Bronchial epithelial cell (primary cell): ENCODE data around the gene GPRIN1. TPM values are rescaled to one million over a fixed set of nuclear protein-coding genes. Genes with fewer than 3 reads are reported as not detected.
A peak's percentile ranks its signal among the peaks of the same experiment; 100 is the strongest.

Experiments
- DNase-seq: peaks from one replicate; pipeline ENCODE4 v3.0.0-alpha.2; 2010; ENCODE audit warnings: low read depth
- FAIRE-seq: peaks from 2 replicates; lab custom pipeline; 2011; peaks lifted over from hg19 to GRCh38; lab: Jason Lieb, UNC
- H3K27me3 ChIP-seq: 2 replicates; pipeline ENCODE4 v1.5.1; 2011; ENCODE audit warnings: low read length; ENCODE audit not compliant: control insufficient read depth, insufficient read depth
- H3K36me3 ChIP-seq: 2 replicates; pipeline ENCODE4 v1.5.1; 2011; ENCODE audit warnings: low read length; ENCODE audit not compliant: control insufficient read depth, insufficient read depth
- H3K4me3 ChIP-seq: 2 replicates; pipeline ENCODE4 v1.5.1; 2011; ENCODE audit warnings: mild to moderate bottlenecking, low read depth, low read length, control low read depth
- total RNA-seq: library from RNA; depleted of rRNA; stranded (reverse); fragments of >200 nt; gene quantifications from 2 replicates; pipeline ENCODE4 v1.2.1, GENCODE V29; 2014
- TF ChIP-seq, protein P1 (sequence below): IDR thresholded peaks from 2 replicates; pipeline ENCODE4 v1.5.1; 2011; ENCODE audit warnings: mild to moderate bottlenecking, moderate library complexity, low read length, control low read depth, inconsistent platforms; ENCODE audit not compliant: insufficient read depth, severe bottlenecking

The GPRIN1 gene
- total RNA-seq, 1 donor from 2014 or later = 1.6 TPM

DNA sequence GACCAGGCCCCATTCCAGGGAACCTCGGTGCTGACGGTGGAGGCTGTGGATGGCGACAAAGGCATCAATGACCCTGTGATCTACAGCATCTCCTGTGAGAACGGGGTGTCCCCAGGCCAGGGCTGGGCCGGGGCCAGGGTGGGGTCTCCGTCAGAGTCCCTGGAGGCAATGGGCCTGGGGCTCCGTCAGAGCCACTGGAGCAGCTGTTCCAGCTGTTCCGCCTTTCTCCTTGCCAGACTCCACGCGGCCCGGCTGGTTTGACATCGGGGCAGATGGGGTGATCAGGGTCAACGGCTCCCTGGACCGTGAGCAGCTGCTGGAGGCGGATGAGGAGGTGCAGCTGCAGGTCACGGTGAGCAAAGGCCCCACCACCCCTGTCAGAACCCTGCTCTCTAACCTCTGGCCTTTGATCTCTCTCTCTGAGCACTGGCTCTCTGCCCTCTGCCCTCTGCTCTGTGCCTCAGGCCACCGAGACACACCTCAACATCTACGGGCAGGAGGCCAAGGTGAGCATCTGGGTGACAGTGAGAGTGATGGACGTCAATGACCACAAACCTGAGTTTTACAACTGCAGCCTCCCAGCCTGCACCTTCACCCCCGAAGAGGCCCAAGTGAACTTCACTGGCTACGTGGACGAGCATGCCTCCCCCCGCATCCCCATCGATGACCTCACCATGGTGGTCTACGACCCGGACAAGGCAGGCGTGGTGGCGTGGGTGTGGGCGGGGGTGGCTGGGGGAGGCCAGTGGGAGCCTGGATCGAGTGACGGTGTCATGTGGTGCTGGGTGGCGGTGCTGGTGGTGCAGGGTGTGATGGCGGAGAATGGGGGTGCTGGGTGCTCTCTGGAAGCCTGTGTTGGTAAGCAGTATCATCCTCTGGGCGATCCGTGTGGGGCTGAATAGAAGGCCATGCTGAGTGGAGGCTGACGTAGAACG lies 34.2 kb downstream of the GPRIN1 start:
- H3K4me3 ChIP-seq = no peak overlapping the region
- no peak for FAIRE-seq

DNA sequence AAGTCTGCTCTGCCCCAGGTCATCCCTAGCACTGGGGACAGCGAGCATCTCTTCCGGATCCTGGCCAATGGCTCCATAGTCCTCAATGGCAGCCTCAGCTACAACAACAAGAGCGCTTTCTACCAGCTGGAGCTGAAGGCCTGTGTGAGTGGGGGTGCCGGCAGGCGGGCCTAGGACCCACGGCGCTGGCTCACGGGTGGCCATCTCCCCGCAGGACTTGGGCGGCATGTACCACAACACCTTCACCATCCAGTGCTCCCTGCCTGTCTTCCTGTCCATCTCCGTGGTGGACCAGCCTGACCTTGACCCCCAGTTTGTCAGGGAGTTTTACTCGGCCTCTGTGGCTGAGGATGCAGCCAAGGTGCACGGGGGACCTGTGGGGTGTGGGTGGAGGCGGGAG lies 34.9 kb downstream of the GPRIN1 start:
- Histone ChIP-seq H3K36me3 (no peaks in the 10 kb centered on the region), H3K27me3 (no peaks in the 10 kb centered on the region), H3K4me3 (no peak overlapping the region)
- no peak for FAIRE-seq
- no peak for DNase-seq
- TF ChIP-seq, protein P1, sequence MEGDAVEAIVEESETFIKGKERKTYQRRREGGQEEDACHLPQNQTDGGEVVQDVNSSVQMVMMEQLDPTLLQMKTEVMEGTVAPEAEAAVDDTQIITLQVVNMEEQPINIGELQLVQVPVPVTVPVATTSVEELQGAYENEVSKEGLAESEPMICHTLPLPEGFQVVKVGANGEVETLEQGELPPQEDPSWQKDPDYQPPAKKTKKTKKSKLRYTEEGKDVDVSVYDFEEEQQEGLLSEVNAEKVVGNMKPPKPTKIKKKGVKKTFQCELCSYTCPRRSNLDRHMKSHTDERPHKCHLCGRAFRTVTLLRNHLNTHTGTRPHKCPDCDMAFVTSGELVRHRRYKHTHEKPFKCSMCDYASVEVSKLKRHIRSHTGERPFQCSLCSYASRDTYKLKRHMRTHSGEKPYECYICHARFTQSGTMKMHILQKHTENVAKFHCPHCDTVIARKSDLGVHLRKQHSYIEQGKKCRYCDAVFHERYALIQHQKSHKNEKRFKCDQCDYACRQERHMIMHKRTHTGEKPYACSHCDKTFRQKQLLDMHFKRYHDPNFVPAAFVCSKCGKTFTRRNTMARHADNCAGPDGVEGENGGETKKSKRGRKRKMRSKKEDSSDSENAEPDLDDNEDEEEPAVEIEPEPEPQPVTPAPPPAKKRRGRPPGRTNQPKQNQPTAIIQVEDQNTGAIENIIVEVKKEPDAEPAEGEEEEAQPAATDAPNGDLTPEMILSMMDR = no peak

More for the DNA sequence above, 34.2 kb downstream of the GPRIN1 start:
- Histone ChIP-seq H3K27me3 (no peaks in the 10 kb centered on the region), H3K36me3 (no peaks in the 10 kb centered on the region)
- TF ChIP-seq, protein P1 = no peak
- no peak for DNase-seq

DNA sequence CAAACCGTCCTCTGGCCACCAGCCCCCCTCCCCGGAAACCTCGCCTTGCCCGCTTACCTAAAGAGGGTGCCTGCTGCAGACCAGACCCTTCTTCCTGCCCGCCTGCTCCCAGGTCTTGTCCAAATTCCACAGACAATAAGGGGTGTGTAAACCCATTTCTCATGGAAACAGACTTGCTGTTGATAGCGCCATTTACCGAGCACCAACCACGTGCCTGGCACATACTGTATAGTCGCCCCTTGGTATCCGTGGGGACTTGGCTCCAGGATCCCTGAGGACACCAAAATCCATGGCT lies 35.7 kb downstream of the GPRIN1 start:
- H3K36me3 ChIP-seq = no peaks in the 10 kb centered on the region
- no peak for DNase-seq
- no peak for FAIRE-seq
- no peak overlapping the region for H3K4me3 ChIP-seq
- TF ChIP-seq, protein P1 = no peak
- no peaks in the 10 kb centered on the region for H3K27me3 ChIP-seq

DNA sequence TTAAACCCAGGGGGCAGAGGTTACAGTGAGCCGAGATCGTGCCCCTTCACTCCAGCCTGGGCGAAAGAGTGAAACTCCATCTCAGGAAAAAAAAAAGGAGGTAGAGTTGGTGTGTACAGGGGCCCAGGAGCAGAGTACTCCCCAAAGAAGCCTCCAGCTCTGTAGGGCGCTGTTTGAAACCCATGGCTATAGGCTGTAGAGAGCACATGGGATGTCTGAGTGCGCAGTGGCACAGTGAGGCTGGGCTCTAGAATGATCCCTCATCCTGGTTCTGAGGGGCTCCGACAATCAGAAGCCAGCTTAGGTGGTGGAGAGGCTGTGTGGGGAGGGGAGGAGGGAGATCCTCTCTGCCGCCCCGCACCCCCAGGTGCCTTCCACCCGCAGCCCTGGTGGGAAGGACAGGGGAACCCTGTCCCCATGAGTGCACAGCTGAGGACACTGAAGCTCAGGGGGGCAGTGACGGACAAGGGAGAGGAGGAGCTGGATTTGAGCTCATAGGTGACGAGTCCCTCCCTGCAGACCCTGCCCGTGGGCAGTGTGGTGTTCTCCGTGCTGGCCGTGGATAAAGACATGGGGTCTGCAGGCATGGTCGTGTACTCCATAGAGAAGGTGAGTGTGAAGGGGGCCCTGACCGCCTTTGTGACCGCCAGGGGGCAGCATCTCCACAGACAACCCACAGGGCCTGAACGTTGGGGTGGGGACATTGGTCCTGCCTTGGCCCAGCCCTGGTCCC lies 36.2 kb downstream of the GPRIN1 start:
- TF ChIP-seq, protein P1 = peak; percentile 94
- H3K4me3 ChIP-seq = no peak overlapping the region
- no peaks in the 10 kb centered on the region for H3K27me3 ChIP-seq
- FAIRE-seq (no peak), DNase-seq (no peak)
- no peaks in the 10 kb centered on the region for H3K36me3 ChIP-seq

DNA sequence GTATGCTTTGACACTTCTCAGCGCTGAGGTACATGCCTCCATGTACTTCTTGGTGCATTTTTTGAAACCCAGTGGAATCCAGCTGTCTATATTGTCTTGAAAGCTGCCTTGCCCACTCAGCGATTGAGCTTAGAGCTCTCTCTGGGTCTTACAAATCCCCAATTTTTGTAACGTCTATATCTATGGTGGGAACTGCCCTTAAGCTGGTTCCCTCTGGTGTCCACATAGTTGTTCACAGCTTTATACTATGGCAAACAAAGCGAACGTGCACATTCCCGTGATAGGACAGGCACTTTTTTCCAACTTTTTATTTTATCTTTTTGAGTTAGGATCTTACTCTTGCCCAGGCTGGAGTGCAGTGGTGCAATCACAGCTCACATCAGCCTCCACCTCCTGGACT lies 39.9 kb downstream of the GPRIN1 start:
- no peak for FAIRE-seq
- TF ChIP-seq, protein P1 = no peak
- no peaks in the 10 kb centered on the region for H3K36me3 ChIP-seq

More for the DNA sequence above, 39.9 kb downstream of the GPRIN1 start:
- H3K4me3 ChIP-seq = no peak overlapping the region
- H3K27me3 ChIP-seq = no peaks in the 10 kb centered on the region
- DNase-seq = peak; percentile 32
